ENCODE measurements around the gene CDH23. TPM values are rescaled to one million over a fixed set of nuclear protein-coding genes. Genes with fewer than 3 reads are reported as not detected.

CDH23 gene
- total and polyA plus RNA-seq, 9 of the 15 experiments (the other 6 are each of a cell fraction or from before 2014, with no cell fraction given): 0.18 to 1.2 (median 0.47) TPM

DNA sequence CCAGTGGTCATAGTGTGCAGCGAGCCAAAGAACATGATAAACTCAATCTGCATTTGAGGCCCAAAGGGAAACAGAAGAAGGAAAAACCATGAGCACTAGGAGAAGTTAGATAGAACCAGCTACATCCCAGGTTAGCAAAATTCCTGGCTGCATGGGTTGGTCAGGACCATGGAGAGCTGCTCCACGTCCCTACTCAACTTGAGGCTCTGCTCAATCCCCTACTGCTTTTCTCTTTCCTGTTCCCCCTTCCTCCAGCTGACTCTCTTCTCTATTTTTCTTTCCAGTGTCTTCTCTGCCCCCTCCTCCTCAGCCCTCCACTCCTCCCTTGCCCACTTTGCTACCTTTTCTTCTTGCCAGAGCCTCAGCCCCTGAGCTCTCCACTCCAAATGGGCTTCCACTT lies 398.5 kb downstream of the CDH23 start:
- peak; percentile 62 to 77 (median 69) for DNase-seq (ENCODE audit: extremely low read depth in 1 of 4, low spot score in 3 of 4)
- FAIRE-seq: peak; percentile 90
- Histone ChIP-seq H3K27me3 (ENCODE audit: control insufficient read depth in 2 of 2, insufficient read depth in 2 of 2, low read length in 2 of 2) (peaks cover 18 to 19% of the 10 kb centered on the region in 2 experiments; a peak in 4 of 5 replicates), H3K4me1 (replicated peaks in 1 of 2; ENCODE audit: control insufficient read depth in 2 of 2, insufficient read depth in 2 of 2, low read length in 2 of 2) (peaks cover 20 to 28% of the 10 kb centered on the region in 2 experiments), H4K20me1 (replicated peaks; ENCODE audit: control insufficient read depth, insufficient read depth, low read length) (no peaks in the 10 kb centered on the region; the same call in 1 of the 2 replicates), H3K9me1 (ENCODE audit: control insufficient read depth, insufficient read depth, low read length) (peaks cover 8% of the 10 kb centered on the region), H3K4me2 (ENCODE audit: insufficient read depth, low read length) (no peak overlapping the region), H2AFZ (ENCODE audit: low read depth, low read length) (no peak overlapping the region), H3K79me2 (ENCODE audit: control insufficient read depth, insufficient read depth, low read length) (no peaks in the 10 kb centered on the region), H3K27ac (ENCODE audit: extremely low read depth, low read depth, low read length) (no peak overlapping the region), H3K4me3 (no peak overlapping the region), H3K36me3 (ENCODE audit: control insufficient read depth, insufficient read depth, low read length) (no peaks in the 10 kb centered on the region), H3K9ac (ENCODE audit: insufficient read depth in 1 of 2, low read depth in 2 of 2, low read length in 2 of 2) (no peak overlapping the region), H3K9me3 (replicated peaks; ENCODE audit: control insufficient read depth, insufficient read depth, low read depth, low read length) (no peaks in the 10 kb centered on the region)
- in situ Hi-C loops (cut with MboI) (no loop called here), intact Hi-C loops (cut with micrococcal nuclease) (no loop called here)
- ChIA-PET CTCF (ENCODE audit: low intra/inter-chr PET ratio) (no interaction called here), POLR2A (interaction anchor here (0.6 to 1.5 kb wide), 4 partner anchors 10 to 96 kb away, joined by 3 to 10 read pairs (median 3); no protein-coding TSS in a partner anchor)
- ATAC-seq: peak; percentile 38; the same call in 1 of the 3 replicates
- WGBS (ENCODE audit: insufficient coverage, low coverage, missing lambda C conversion rate): 0% methylated on average over 2 of the region's 2 CpGs
- BruUV-seq (replicated peaks): no TSS peak
- TF ChIP-seq, protein P1, sequence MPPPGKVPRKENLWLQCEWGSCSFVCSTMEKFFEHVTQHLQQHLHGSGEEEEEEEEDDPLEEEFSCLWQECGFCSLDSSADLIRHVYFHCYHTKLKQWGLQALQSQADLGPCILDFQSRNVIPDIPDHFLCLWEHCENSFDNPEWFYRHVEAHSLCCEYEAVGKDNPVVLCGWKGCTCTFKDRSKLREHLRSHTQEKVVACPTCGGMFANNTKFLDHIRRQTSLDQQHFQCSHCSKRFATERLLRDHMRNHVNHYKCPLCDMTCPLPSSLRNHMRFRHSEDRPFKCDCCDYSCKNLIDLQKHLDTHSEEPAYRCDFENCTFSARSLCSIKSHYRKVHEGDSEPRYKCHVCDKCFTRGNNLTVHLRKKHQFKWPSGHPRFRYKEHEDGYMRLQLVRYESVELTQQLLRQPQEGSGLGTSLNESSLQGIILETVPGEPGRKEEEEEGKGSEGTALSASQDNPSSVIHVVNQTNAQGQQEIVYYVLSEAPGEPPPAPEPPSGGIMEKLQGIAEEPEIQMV (tag; conservative IDR thresholded peaks at IDR 0.05; ENCODE audit: low read depth): no peak; the same call in 1 of the 2 replicates
- TF ChIP-seq SIRT6 (IDR thresholded peaks at IDR 0.05; ENCODE audit: low read depth, low read length) (no peak), NFE2L1 (tag; IDR thresholded peaks at IDR 0.05; ENCODE audit: borderline replicate concordance, low read depth) (no peak), HIVEP1 (CRISPR knock-in tag; IDR thresholded peaks at IDR 0.05) (no peak), ZNF408 (CRISPR knock-in tag; IDR thresholded peaks at IDR 0.05; ENCODE audit: low read depth) (no peak), BCL6 (CRISPR knock-in tag; IDR thresholded peaks at IDR 0.05) (peak; percentile 43; the same call in 1 of the 2 replicates), ZNF699 (CRISPR knock-in tag; IDR thresholded peaks at IDR 0.05; ENCODE audit: insufficient replicate concordance) (no peak), RFX1 (IDR thresholded peaks at IDR 0.05) (no peak), KDM4B (IDR thresholded peaks at IDR 0.05; ENCODE audit: borderline replicate concordance in 2 of 2, low read depth in 1 of 2) (no peak), PYGO2 (tag; IDR thresholded peaks at IDR 0.05) (peak; percentile 66; the same call in 1 of the 2 replicates), ADNP (tag; IDR thresholded peaks at IDR 0.05) (no peak)
- TF ChIP-seq, protein P2, sequence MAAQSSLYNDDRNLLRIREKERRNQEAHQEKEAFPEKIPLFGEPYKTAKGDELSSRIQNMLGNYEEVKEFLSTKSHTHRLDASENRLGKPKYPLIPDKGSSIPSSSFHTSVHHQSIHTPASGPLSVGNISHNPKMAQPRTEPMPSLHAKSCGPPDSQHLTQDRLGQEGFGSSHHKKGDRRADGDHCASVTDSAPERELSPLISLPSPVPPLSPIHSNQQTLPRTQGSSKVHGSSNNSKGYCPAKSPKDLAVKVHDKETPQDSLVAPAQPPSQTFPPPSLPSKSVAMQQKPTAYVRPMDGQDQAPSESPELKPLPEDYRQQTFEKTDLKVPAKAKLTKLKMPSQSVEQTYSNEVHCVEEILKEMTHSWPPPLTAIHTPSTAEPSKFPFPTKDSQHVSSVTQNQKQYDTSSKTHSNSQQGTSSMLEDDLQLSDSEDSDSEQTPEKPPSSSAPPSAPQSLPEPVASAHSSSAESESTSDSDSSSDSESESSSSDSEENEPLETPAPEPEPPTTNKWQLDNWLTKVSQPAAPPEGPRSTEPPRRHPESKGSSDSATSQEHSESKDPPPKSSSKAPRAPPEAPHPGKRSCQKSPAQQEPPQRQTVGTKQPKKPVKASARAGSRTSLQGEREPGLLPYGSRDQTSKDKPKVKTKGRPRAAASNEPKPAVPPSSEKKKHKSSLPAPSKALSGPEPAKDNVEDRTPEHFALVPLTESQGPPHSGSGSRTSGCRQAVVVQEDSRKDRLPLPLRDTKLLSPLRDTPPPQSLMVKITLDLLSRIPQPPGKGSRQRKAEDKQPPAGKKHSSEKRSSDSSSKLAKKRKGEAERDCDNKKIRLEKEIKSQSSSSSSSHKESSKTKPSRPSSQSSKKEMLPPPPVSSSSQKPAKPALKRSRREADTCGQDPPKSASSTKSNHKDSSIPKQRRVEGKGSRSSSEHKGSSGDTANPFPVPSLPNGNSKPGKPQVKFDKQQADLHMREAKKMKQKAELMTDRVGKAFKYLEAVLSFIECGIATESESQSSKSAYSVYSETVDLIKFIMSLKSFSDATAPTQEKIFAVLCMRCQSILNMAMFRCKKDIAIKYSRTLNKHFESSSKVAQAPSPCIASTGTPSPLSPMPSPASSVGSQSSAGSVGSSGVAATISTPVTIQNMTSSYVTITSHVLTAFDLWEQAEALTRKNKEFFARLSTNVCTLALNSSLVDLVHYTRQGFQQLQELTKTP (IDR thresholded peaks at IDR 0.05; ENCODE audit: low read depth in 1 of 2, partially characterized antibody in 2 of 2): peak in 1 of 2 experiments; percentile 96
- TF ChIP-seq, protein P3, sequence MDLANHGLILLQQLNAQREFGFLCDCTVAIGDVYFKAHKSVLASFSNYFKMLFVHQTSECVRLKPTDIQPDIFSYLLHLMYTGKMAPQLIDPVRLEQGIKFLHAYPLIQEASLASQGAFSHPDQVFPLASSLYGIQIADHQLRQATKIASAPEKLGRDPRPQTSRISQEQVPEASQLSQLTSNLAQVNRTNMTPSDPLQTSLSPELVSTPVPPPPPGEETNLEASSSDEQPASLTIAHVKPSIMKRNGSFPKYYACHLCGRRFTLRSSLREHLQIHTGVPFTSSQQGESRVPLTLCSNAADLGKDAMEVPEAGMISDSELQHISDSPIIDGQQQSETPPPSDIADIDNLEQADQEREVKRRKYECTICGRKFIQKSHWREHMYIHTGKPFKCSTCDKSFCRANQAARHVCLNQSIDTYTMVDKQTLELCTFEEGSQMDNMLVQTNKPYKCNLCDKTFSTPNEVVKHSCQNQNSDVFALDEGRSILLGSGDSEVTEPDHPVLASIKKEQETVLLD (IDR thresholded peaks at IDR 0.05): no peak
- TF ChIP-seq, protein P4, sequence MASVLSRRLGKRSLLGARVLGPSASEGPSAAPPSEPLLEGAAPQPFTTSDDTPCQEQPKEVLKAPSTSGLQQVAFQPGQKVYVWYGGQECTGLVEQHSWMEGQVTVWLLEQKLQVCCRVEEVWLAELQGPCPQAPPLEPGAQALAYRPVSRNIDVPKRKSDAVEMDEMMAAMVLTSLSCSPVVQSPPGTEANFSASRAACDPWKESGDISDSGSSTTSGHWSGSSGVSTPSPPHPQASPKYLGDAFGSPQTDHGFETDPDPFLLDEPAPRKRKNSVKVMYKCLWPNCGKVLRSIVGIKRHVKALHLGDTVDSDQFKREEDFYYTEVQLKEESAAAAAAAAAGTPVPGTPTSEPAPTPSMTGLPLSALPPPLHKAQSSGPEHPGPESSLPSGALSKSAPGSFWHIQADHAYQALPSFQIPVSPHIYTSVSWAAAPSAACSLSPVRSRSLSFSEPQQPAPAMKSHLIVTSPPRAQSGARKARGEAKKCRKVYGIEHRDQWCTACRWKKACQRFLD (CRISPR knock-in tag; IDR thresholded peaks at IDR 0.05): peak; percentile 79
